Ishikawa (cell line): ENCODE results near the gene IL19.

ENCODE experiments used
- CEBPB ChIP-seq: IDR thresholded peaks from 2 replicates; pipeline ENCODE4 v1.6.1; 2012
- TCF12 ChIP-seq: IDR thresholded peaks from 2 replicates; pipeline ENCODE4 v1.6.1; 2012; ENCODE audit warnings: low read depth
- TEAD4 ChIP-seq: IDR thresholded peaks from 2 replicates; pipeline ENCODE4 v1.6.1; 2012
- YY1 ChIP-seq: IDR thresholded peaks from 2 replicates; pipeline ENCODE4 v1.6.1; 2012; ENCODE audit warnings: low read depth
- TF ChIP-seq, protein P1 (sequence below): IDR thresholded peaks from 2 replicates; pipeline ENCODE4 v1.6.1; 2012; ENCODE audit warnings: low read depth, mild to moderate bottlenecking

GRCh38 chr1:206788487-206789050 lies 18.0 kb downstream of the IL19 start:
- no peak for TF ChIP-seq YY1
- no peak for TF ChIP-seq CEBPB
- TF ChIP-seq TCF12, result no peak
- TF ChIP-seq TEAD4, result no peak
- TF ChIP-seq, protein P1, sequence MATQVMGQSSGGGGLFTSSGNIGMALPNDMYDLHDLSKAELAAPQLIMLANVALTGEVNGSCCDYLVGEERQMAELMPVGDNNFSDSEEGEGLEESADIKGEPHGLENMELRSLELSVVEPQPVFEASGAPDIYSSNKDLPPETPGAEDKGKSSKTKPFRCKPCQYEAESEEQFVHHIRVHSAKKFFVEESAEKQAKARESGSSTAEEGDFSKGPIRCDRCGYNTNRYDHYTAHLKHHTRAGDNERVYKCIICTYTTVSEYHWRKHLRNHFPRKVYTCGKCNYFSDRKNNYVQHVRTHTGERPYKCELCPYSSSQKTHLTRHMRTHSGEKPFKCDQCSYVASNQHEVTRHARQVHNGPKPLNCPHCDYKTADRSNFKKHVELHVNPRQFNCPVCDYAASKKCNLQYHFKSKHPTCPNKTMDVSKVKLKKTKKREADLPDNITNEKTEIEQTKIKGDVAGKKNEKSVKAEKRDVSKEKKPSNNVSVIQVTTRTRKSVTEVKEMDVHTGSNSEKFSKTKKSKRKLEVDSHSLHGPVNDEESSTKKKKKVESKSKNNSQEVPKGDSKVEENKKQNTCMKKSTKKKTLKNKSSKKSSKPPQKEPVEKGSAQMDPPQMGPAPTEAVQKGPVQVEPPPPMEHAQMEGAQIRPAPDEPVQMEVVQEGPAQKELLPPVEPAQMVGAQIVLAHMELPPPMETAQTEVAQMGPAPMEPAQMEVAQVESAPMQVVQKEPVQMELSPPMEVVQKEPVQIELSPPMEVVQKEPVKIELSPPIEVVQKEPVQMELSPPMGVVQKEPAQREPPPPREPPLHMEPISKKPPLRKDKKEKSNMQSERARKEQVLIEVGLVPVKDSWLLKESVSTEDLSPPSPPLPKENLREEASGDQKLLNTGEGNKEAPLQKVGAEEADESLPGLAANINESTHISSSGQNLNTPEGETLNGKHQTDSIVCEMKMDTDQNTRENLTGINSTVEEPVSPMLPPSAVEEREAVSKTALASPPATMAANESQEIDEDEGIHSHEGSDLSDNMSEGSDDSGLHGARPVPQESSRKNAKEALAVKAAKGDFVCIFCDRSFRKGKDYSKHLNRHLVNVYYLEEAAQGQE, result no peak
